HUES64 (cell line): ENCODE data around the gene CD46. TPM values are rescaled to one million over a fixed set of nuclear protein-coding genes. Genes with fewer than 3 reads are reported as not detected.
"Not testable (repeated sequence)": the region's sequence is repeated elsewhere in the genome, so short reads cannot be mapped to it uniquely, and the experiment has no call there.

Experiments
- H3K27ac ChIP-seq: 2 replicates; pipeline ENCODE4 v1.7.0; 2013; ENCODE audit warnings: low read depth, low read length, inconsistent platforms
- H3K27me3 ChIP-seq: 2 replicates; pipeline ENCODE4 v1.6.1; 2013; ENCODE audit warnings: mild to moderate bottlenecking, low read length; ENCODE audit not compliant: insufficient read depth
- H3K36me3 ChIP-seq: 2 replicates; pipeline ENCODE4 v1.6.1; 2013; ENCODE audit warnings: mild to moderate bottlenecking, low read length; ENCODE audit not compliant: insufficient read depth
- H3K4me1 ChIP-seq: 2 replicates; pipeline ENCODE4 v1.6.1; 2013; ENCODE audit warnings: mild to moderate bottlenecking, low read length, moderate library complexity; ENCODE audit not compliant: insufficient read depth
- H3K4me3 ChIP-seq: 2 replicates; pipeline ENCODE4 v1.5.1; 2013; ENCODE audit warnings: mild to moderate bottlenecking, low read length, moderate library complexity
- H3K9ac ChIP-seq: 2 replicates; pipeline ENCODE4 v1.6.1; 2013; ENCODE audit warnings: mild to moderate bottlenecking, low read depth, low read length
- H3K9me3 ChIP-seq: 2 replicates; pipeline ENCODE4 v1.6.1; 2013; ENCODE audit warnings: low read depth, low read length; ENCODE audit not compliant: insufficient read depth
- WGBS: fragments of 150-250, 120-280 bp; methylation state at CpG from one replicate; pipeline ENCODE4 v1.1.7; 2013; ENCODE audit warnings: missing lambda C conversion rate; 5-methylcytosine and 5-hydroxymethylcytosine counted together
- polyA plus RNA-seq, 2 experiments: library from polyadenylated mRNA; stranded (reverse); fragments of 50-300 nt; gene quantifications; one replicate each; pipeline ENCODE4 v1.2.3, GENCODE V29; 2013

The CD46 gene
- polyA plus RNA-seq (2013, experiment 1 of 2), result 55.8 TPM
- polyA plus RNA-seq (2013, experiment 2 of 2), result 67.6 TPM

DNA sequence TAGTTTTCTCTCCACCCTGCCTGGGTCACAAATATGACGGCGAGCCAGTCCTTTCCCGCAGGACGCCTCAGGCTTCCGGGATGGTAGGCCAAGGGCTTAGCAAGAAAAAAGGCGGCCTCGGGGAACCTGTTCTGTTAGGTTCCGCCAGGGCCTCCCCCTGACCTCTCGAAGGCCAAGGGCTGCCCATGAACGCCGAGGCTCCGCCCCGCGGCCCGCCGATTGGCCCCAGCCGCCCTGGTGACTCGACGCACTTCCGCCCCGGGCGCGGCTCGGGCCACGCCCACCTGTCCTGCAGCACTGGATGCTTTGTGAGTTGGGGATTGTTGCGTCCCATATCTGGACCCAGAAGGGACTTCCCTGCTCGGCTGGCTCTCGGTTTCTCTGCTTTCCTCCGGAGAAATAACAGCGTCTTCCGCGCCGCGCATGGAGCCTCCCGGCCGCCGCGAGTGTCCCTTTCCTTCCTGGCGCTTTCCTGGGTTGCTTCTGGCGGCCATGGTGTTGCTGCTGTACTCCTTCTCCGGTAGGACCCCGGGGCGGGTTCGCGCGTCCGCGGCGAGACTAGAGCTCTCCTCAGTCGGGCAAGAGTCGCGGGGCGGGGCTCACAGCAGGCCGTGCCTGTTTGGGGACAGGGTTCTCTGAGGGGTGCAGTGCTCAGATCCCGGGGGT lies at the start of gene CD46:
CD46 (plus strand) TSS at position 265 of the 666 bp plus-strand sequence; CDS start at position 424, 159 bp downstream.
- Histone ChIP-seq H3K36me3 (peaks cover 9% of the 10 kb centered on the region), H3K4me3 (peak within 1 kb of the TSS; percentile 78), H3K4me1 (peaks cover 33% of the 10 kb centered on the region), H3K27me3 (no peaks in the 10 kb centered on the region), H3K27ac (peak within 1 kb of the TSS; percentile 80), H3K9ac (peak within 1 kb of the TSS; percentile 85), H3K9me3 (no peaks in the 10 kb centered on the region)
- under 1% methylated on average over 55 of the region's 55 CpGs for WGBS

GRCh38 chr1:207702317-207702716 lies 49.5 kb upstream of the CD46 start:
- Histone ChIP-seq H3K27ac (no peak overlapping the region), H3K4me1 (no peaks in the 10 kb centered on the region), H3K9ac (no peak overlapping the region), H3K4me3 (no peak overlapping the region), H3K27me3 (no peaks in the 10 kb centered on the region), H3K9me3 (no peaks in the 10 kb centered on the region), H3K36me3 (no peaks in the 10 kb centered on the region)
- WGBS, result 93% methylated on average over 1 of the region's 1 CpG

- Histone ChIP-seq H3K4me3 (no peak overlapping the region), H3K27ac (no peak overlapping the region), H3K36me3 (no peaks in the 10 kb centered on the region), H3K9ac (no peak overlapping the region), H3K27me3 (no peaks in the 10 kb centered on the region), H3K9me3 (no peaks in the 10 kb centered on the region), H3K4me1 (no peaks in the 10 kb centered on the region)
- WGBS, result 94% methylated on average over 5 of the region's 5 CpGs
These were observed 48.1 kb upstream of the CD46 start for GRCh38 chr1:207703712-207704111.

DNA sequence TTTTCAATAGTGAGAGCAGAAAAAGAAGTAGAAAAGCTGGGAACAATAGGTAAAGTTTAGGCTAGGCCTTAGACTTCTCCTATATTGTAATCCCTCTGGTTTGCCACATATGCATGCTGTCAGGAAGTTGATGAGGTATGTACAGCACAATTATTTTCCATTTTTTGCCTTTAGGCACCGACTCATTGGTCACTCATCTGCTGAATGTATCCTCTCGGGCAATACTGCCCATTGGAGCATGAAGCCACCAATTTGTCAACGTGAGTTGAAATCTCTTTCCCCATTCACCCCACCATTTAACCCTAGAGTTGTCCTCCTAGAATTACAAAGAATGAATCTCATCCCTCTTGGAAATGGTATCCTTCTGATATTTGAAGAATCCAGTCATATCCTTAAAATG lies 43.9 kb upstream of the CD46 start:
- WGBS, result 87% methylated on average over 3 of the region's 3 CpGs
- not testable (repeated sequence) for H3K9ac ChIP-seq, H3K4me3 ChIP-seq, H3K27me3 ChIP-seq, H3K4me1 ChIP-seq, H3K36me3 ChIP-seq, H3K27ac ChIP-seq, H3K9me3 ChIP-seq

DNA sequence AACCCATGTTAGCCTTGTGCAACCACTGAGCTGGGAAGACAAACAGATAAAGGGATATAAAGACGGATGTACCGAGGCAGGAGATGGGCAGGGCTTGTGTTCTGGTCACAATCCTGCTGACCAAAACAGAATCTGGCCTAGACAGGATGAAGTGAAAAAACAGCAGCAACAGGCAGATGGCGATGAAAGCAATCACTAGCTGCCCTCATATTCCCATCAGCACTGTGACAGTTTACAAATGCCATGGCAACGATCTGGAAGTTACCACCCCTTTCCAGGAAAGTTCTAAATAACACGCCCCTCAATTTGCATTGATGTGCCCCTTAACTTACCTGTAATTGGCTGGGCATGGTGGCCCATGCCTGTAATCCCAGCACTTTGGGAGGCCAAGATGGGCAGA lies 40.6 kb upstream of the CD46 start:
- 88% methylated on average over 5 of the region's 5 CpGs for WGBS
- H3K4me3 ChIP-seq, result no peak overlapping the region
- peaks cover 9% of the 10 kb centered on the region for H3K9me3 ChIP-seq
- no peaks in the 10 kb centered on the region for H3K36me3 ChIP-seq
- no peak overlapping the region for H3K9ac ChIP-seq
- H3K27ac ChIP-seq, result no peak overlapping the region
- H3K4me1 ChIP-seq, result no peaks in the 10 kb centered on the region
- no peaks in the 10 kb centered on the region for H3K27me3 ChIP-seq

DNA sequence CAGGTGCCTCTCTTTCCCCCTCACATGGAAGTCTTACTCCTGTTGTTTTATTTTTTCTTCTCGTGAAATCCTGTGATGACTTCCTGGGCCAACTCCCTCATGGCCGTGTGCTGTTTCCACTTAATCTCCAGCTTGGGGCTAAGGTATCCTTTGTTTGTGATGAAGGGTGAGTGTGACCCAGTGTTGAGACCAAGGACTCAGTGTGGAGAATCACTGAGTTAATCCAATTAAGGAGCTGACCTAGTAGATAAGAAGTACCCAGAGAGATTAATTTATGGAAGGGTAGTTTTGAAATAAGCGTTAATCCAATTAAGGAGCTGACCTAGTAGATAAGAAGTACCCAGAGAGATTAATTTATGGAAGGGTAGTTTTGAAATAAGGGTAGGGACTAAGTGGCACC lies 39.2 kb upstream of the CD46 start:
- not testable (repeated sequence) for H3K9ac ChIP-seq
- 59% methylated on average over 3 of the region's 3 CpGs for WGBS

DNA sequence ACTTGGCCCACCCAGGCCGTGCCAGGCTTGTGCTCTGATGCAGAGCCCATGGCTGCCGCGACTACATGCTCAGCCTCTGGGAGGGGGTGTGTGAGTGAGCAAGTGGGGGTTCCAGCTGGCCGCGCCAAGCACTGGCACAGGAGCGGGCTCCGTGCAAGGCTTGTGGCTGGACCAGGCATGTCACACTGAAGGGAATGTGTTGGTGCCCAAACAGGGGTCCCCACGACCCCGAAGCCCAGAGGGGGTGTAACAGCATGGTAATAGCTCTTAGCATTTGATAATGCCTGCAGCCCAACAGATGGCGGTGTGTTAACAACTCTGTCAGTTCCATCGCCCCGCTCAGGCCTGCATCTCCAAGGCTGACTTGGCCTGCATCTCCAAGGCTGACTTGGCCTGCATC lies 38.3 kb upstream of the CD46 start:
- Histone ChIP-seq H3K9ac (no peak overlapping the region), H3K27ac (no peak overlapping the region), H3K4me1 (no peaks in the 10 kb centered on the region), H3K9me3 (peaks cover 9% of the 10 kb centered on the region), H3K36me3 (no peaks in the 10 kb centered on the region), H3K4me3 (no peak overlapping the region), H3K27me3 (no peaks in the 10 kb centered on the region)
- WGBS, result 86% methylated on average over 12 of the region's 12 CpGs

More for the DNA sequence above, 39.2 kb upstream of the CD46 start:
- H3K27me3 ChIP-seq, H3K36me3 ChIP-seq, H3K27ac ChIP-seq, H3K9me3 ChIP-seq, H3K4me1 ChIP-seq, H3K4me3 ChIP-seq: not testable (repeated sequence)

- no peak overlapping the region for H3K9ac ChIP-seq
- 96% methylated on average over 2 of the region's 2 CpGs for WGBS
These were observed 32.6 kb upstream of the CD46 start for GRCh38 chr1:207719234-207719633.

DNA sequence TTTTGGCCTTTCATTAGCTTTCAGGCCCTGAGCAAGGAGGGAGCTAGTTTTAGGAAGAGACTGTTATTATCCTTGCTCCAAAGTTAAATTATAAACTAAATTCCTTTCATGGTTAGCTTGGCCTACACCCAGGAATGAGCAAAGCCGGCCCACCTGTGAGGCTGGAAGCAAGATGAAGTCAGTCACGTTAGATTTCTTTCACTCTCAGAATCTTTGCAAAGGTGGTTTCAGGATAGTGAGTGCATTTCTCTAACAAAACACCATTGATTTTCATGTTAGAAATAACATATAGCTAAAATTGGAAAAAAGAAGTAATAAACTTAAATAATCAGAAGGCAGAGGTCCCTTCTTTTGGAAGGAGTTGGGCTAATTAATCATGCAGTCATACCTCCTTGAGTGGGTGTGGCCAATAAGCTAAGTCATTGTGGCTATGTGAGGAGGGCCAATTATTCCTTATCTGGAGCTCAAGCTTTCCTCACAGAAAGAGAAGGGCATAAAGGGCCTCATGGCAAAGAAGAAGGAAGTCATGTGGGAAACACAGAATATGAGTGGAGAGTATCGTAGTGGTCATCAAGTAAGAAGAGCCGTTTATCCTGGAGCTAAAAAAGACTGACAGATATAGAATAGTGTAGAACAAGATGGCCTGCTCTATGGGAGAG lies 23.5 kb upstream of the CD46 start:
- not testable (repeated sequence) for H3K27ac ChIP-seq, H3K9ac ChIP-seq, H3K4me3 ChIP-seq, H3K36me3 ChIP-seq, H3K27me3 ChIP-seq, H3K4me1 ChIP-seq
- 95% methylated on average over 4 of the region's 4 CpGs for WGBS
- H3K9me3 ChIP-seq, result peaks cover 12% of the 10 kb centered on the region; the same call in 1 of the 2 replicates

More at GRCh38 chr1:207719234-207719633, 32.6 kb upstream of the CD46 start:
- Histone ChIP-seq H3K27me3 (no peaks in the 10 kb centered on the region), H3K36me3 (no peaks in the 10 kb centered on the region), H3K9me3 (peaks cover 2% of the 10 kb centered on the region; the same call in 1 of the 2 replicates), H3K4me3 (no peak overlapping the region), H3K27ac (no peak overlapping the region), H3K4me1 (no peaks in the 10 kb centered on the region)

DNA sequence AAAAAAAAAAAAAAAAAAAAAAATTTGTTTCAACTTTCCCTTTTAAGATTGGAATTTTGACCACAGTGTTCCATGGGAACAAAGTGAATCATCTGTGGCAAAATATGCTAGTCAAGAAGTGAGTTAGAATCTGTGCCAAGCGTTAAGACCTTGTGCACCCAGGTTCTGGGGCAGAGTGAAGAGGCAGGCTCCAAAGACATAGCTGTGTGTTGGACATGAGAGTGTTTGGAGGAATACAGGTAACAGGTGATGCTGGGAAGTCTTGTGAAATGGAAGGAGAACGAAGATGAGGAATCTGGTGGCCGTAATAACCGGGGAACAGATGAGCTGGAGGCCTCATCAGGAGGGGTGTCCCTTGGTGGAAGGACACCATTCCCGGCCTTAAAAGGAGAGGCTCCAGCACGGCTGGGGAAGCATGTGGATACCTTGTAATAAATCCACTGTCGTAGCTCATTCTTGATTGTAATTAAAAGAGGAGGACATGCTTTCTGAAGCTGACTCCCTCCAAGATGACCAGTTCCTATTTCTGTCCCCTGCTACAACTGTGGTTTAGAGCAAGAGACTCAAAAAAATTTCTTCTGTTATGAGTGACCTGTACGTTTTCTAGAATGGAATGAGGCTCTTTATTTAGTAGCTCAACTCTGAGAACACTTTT lies 14.2 kb upstream of the CD46 start:
- H3K4me1 ChIP-seq, H3K27me3 ChIP-seq, H3K9me3 ChIP-seq, H3K27ac ChIP-seq, H3K9ac ChIP-seq, H3K36me3 ChIP-seq, H3K4me3 ChIP-seq: not testable (repeated sequence)
- 94% methylated on average over 7 of the region's 8 CpGs for WGBS

DNA sequence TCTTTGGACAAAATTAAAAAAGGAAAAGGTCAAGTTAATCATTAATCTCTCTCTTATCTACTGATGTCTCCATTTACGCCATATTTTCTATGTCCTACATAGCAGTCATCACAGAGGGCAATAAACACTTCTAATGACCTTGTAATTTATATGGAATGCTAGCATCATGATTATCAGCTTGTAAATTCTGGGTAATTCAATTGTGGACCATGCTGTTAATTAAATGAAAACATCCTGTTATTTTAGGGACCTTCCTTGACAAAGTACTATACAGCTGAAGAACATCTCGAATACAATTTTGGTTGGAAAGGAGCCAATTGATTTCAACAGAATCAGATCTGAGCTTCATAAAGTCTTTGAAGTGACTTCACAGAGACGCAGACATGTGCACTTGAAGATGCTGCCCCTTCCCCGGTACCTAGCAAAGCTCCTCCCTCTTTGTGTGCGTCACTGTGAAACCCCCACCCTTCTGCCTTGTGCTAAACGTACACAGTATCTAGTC lies 13.6 kb upstream of the CD46 start:
- not testable (repeated sequence) for H3K9ac ChIP-seq, H3K9me3 ChIP-seq, H3K4me1 ChIP-seq, H3K4me3 ChIP-seq, H3K36me3 ChIP-seq, H3K27me3 ChIP-seq, H3K27ac ChIP-seq
- 86% methylated on average over 5 of the region's 6 CpGs for WGBS
